HG03439 (cell line): ENCODE measurements around the gene PPFIA3.
"Not testable (repeated sequence)": the region's sequence is repeated elsewhere in the genome, so short reads cannot be mapped to it uniquely, and the experiment has no call there.

Experiments
- ATAC-seq: cut with Tn5 transposase; IDR thresholded peaks from one replicate; pipeline ENCODE4 v1.9.1; 2021; ENCODE audit warnings: mild to moderate bottlenecking, moderate library complexity; ENCODE audit not compliant: unreplicated experiment

PPFIA3 gene

GRCh38 chr19:49102303-49102702, 17.0 kb upstream of the PPFIA3 start:
- ATAC-seq, result no peak

- no peak for ATAC-seq
Measured at GRCh38 chr19:49103331-49104085, 15.8 kb upstream of the PPFIA3 start.

DNA sequence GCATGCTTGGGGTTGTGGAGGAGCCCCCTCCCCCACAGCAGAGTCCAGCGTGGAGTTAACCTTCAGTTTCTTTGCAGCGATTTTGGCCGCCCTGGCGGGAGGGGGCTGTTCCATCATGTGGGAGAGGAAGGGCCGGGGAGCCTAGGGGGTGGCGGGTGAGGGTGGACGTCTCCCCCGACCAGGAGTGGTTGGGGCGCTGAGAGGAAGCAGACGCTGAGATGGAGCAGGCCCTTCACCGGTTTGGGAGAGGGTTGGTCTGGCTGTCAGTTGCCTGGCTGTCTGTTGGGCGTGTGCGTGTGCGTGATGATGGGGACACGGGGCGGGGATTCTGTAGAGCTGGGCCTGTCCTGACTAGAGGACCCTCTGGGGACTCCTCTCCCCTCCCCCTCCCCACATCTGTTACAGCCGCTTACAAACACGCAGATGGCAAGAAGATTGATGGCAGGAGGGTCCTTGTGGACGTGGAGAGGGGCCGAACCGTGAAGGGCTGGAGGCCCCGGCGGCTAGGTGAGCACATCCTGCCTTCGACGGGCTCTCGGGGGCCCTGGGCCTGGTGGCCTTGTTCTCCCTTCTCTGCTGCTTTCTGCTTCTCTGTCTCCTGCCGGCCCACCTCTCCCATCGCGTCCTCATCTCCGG, 15.0 kb upstream of the PPFIA3 start:
- no peak for ATAC-seq

DNA sequence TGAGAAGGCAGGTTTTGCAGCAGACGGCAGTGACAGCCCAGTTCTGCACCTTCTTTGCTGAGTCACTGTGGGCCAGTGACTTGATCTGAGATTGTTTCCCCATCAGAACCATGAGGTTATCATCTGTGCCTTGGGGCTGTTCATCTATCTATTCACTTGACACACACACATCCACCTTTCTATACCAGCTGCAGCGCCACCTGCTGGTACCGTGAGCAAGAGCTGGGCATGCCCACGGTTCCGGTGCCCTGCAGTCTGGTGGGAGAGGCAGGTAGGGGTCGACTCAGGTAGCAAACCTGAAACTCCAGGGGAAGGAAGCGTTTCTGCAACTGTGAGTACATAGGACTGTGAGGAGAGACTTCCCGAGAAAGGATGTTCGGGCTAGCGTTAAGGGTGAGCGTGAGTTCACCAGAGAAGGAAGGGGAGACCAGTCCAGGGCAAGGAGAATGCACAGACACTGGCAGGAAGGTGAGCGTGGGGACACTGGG, 12.7 kb upstream of the PPFIA3 start:
- ATAC-seq, result no peak

GRCh38 chr19:49107625-49108459, 11.5 kb upstream of the PPFIA3 start:
- no peak for ATAC-seq

- ATAC-seq, result no peak
Measured at GRCh38 chr19:49109051-49109450, 10.3 kb upstream of the PPFIA3 start.

DNA sequence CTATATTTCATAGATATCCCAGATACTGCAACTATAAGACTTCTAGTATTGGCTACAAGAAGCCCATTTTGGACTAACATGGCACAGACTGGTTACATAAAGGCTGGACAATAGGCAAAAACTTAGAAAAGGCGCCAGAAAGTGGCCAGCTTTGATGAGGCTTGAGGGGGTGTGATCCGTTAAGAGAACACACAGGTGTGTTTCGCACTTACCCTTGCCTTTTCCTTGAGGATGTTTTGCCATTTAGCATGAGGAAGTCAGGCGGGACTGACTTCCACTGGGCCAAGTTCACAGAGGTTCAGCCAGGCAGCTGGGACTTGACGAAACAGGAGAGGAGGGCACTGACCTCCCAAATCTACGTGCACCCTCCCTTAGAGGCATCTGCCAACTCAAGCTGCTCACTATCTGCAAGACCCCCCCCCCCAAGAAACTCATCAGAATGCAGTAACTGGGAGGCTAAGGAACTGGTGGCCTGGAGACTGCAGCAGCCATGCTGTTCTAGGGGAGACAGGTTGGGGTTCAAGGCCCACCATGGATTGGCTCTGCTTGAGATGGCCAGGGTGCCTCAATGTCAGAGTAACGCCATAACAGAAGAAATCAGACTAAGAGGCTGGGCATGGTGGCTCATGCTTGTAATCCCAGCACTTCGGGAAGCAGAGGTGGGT, 9.6 kb upstream of the PPFIA3 start:
- no peak for ATAC-seq

GRCh38 chr19:49110567-49110966, 8.8 kb upstream of the PPFIA3 start:
- ATAC-seq, result no peak

DNA sequence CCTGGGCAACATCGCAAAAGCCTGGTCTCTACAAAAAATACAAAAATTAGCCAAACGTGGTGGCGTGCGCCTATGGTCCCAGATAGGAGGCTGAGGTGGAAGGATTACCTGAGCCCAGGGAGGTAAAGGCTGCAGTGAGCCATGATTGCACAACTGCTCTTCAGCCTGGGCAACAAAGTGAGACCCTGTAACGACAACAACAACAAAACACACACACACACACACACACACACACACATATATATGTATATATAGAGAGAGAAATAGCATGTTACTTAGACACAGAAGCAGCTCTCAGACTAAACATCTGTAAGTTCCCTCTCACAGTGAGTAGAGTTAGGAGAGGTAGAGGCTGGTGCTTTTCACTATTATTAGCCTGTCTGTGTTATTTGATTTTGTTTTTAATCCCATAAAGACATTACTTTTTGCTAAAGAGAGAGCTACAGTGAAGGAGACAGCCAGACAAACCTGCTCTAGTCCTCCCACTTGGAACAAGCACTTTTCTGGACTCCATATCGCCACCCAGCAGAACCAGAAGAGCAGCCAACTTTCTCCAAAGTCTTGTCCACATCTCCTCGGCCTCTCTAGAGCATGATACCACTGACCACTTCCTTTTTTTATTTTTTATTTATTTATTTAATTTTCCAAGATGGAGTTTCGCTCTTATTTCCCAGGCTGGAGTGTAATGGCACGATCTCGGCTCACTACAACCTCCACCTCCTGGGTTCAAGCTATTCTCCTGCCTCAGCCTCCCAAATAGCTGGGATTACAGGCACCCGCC, 7.9 kb upstream of the PPFIA3 start:
- ATAC-seq, result no peak

DNA sequence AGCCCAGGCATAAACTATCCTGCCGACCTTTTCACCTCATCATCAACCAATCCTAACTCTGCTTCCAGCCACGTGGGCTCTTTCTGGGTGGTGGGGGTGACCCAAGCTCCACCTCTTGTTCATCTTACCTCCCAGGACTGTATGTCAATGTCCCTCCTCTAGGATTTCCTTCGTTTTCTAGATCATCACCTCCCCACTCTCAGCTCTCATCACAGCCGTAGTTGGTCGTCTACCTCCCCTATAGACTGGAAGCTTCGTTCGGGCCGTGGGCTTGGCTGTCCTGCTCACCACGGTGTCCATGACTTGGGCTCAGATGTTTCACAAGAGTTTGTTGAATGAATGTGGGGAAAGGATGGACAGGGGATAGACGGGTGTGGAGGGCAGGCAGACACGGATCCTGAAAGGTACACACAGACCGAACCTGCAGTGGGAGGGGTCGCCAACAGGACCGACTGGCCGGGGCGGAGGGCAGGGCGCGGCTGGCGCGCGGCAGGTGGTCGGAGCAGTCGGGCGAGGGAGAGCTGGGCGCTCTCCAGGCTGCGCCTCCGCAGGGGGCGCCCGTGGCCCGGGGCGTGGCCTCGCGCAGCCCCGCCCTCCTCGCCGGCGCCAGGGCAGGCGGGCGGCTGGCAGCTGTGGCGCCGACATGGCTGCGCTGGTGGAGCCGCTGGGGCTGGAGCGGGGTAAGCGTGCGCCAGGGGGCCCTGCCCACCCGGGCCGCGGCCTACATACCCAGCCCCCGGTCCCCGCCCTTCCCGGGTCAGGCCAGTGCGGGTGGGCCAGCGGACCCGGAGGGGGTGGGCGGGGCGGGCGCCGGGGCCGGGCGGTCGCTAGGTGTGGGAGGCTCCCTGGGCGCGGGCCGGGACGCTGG, 5.3 kb upstream of the PPFIA3 start, which contains the start of gene LIN7B:
Gene LIN7B (plus strand): TSS at position 609 of the 868 bp plus-strand sequence. CDS start 35 bp downstream, at position 644.
- ATAC-seq, result peak; percentile 33

DNA sequence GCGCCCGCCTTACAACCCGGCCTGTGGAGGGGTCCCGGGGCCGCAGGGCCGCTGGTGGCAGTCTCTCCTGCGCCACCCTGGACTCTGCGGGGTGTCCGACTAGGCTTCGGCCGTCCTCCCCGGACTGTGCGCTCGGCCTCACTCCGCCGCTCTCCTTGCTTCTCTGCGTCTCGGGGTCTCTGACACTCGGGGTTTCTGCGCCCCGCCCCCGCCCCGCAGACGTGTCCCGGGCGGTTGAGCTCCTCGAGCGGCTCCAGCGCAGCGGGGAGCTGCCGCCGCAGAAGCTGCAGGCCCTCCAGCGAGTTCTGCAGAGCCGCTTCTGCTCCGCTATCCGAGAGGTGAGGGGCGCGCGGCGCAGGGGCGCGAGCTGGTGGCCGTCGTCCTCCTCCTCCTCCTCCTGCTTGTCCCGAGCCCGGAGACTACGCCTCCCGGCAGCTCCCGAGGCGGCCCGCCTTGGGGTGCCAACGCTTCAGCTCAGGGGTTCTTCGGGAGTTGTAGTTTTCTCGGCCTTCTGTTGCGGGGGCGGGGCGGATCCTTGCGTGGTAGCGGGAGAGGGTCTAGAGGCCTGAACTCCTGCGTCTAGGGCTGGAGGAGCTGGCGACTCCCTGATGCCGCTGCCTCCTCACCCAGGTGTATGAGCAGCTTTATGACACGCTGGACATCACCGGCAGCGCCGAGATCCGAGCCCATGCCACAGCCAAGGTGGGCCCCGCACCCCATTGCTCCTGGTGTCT, 4.5 kb upstream of the PPFIA3 start:
- no peak for ATAC-seq

DNA sequence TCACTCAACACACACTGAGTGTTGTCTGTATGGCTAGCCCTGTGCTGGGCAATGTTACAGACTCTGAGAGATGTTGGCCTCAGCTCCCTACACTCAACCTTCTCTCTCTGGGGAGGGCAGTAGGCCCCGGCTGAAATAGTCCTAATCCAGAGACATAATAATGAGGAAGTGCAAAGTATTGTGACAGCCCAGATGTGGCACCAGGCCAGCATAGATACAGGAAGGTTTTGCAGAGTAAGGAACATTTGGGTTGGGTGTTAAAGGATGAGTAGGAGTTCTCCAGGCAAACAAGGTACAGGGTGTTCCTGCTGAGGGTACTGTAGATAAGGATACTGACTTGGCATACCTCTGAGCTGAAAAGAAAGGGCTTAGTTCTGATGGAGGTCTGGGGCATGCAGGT, 2.8 kb upstream of the PPFIA3 start:
- no peak for ATAC-seq

DNA sequence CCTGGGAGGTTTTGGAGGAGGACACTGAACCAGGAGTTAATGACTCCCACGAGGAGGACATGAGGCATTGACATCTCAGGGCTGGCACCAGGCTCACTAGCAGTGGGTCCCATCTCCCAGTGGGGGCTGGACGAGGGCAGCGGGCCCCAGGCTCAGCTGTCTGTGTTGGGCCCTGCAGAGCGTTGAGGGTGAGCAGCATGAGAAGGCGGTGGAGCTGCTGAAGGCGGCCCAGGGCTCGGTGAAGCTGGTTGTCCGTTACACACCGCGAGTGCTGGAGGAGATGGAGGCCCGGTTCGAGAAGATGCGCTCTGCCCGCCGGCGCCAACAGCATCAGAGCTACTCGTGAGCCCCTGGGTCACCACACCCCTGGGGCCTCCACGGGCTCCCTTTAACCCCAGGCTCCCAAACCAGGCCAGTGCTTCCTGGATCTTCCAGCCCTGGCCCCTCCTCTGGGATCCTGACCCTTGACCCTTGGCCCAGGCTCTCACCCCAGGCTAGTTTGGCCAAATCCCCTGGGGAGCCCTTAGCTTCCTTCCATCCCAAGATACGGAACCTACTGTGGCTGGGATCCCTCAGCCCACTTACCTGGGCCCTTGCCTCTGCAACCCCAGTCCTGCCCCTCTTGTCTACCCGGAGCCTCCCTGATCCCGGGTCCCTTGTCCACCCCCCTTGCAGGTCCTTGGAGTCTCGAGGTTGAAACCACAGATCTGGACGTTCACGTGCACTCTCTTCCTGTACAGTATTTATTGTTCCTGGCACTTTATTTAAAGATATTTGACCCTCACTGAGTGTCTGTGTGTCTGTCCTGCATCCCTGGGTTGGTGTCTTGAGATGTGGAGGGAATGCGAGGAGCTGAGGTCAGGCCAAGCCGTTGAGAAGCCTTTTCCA, 1.4 kb upstream of the PPFIA3 start:
- no peak for ATAC-seq

DNA sequence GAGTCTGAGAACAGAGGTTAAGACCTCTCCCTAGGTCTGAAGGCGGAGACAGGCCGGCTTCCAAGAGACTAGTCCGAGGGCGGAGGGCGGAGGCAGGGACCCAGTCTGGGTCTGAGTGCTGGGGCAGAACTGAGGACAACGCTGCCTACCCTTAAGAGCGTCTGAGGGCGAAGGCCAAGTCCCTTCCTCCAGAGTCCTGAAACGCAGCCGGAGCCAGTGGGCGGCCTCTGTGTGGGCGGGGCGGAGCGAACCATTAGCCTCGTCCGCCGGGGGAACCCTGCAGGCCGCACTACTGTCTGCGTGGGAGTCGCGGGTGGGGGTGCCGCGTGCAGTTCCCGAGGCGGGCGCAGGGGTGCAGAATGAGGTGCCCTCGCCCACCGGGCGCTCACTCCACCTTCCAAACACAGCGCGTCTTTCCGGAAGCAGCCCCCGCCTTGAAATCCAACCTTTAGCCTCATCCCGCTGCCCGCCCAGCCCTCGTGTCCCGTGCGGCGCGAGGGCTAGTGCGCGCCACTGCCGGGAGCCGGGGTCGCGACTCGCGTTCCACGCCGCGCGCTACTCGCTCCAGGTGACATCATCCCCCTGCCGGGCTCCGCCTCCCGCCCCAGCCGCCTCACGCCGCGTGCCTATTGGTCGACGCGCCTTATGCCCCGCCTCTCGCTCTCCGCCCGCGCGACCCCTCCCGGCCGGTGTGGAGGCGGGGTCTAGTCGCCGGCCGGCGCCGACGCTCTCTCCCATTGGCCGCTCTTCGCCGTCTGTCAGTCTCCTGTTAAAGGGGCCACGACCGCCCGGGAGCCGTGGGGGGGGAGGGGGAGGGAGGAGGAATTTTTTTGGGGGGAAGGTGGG, 556 bp upstream of the PPFIA3 start, which contains the start of gene C19orf73:
Gene C19orf73 (minus strand): TSS at position 579 of the 846 bp plus-strand sequence. CDS start 121 bp downstream, at position 458.
- ATAC-seq, result peak; percentile 77

DNA sequence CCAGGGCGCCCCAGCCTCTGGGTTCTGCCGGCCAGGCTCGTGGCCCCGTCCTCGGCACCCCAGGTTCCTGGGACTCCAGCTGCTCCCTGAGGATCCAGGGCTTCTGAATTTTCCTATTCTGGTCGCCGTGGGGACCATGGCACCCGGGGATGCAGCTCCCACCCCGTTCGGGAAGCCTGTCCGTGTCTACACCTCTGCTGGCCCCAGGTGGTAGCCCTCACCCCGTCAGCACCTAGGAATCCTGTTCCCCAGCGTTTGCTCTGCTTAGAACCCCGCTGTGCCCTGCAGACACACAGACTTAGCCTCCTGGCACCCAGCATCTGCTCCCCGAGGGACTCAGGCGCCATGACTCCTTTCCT, 960 bp downstream of the PPFIA3 start:
- no peak for ATAC-seq

GRCh38 chr19:49120868-49121267, 1.5 kb downstream of the PPFIA3 start:
- ATAC-seq, result no peak

- ATAC-seq, result not testable (repeated sequence)
Measured at GRCh38 chr19:49121841-49122240, 2.5 kb downstream of the PPFIA3 start.
